ENCODE data around the gene SERPINB11. TPM values are rescaled to one million over a fixed set of nuclear protein-coding genes. Genes with fewer than 3 reads are reported as not detected.

The SERPINB11 gene
- total RNA-seq, 4 donors from 2014 or later, result not detected

GRCh38 chr18:63686871-63687270, 15.9 kb upstream of the SERPINB11 start:
- no peak for ATAC-seq
- no peak overlapping the region for H3K27ac ChIP-seq
- no peak for TF ChIP-seq EP300 (IDR thresholded peaks at IDR 0.05)
- no peak for TF ChIP-seq POLR2AphosphoS5 (IDR thresholded peaks at IDR 0.05)
- no peak for TF ChIP-seq POLR2A (IDR thresholded peaks at IDR 0.05)
- TF ChIP-seq CTCF (IDR thresholded peaks at IDR 0.05), result no peak
- peaks cover 4% of the 10 kb centered on the region for H3K27me3 ChIP-seq
- no peaks in the 10 kb centered on the region for H3K36me3 ChIP-seq
- no peak overlapping the region for H3K4me3 ChIP-seq
- WGBS, 2 donors (ENCODE audit: low coverage in 1 of 2), result 35 to 52% methylated on average over 2 of the region's 2 CpGs
- H3K9me3 ChIP-seq, result no peaks in the 10 kb centered on the region
- H3K4me1 ChIP-seq, result no peaks in the 10 kb centered on the region

- H3K27me3 ChIP-seq, result peaks cover 4% of the 10 kb centered on the region
- ATAC-seq, result no peak
- no peak overlapping the region for H3K27ac ChIP-seq
- no peaks in the 10 kb centered on the region for H3K36me3 ChIP-seq
- H3K4me1 ChIP-seq, result no peaks in the 10 kb centered on the region
- TF ChIP-seq POLR2A (IDR thresholded peaks at IDR 0.05) (no peak), POLR2AphosphoS5 (IDR thresholded peaks at IDR 0.05) (no peak)
- 48 to 67% methylated on average over 2 of the region's 2 CpGs for WGBS, 2 donors (ENCODE audit: low coverage in 1 of 2)
- H3K9me3 ChIP-seq, result no peaks in the 10 kb centered on the region
- H3K4me3 ChIP-seq, result no peak overlapping the region
Measured at GRCh38 chr18:63689064-63689463, 13.7 kb upstream of the SERPINB11 start.

GRCh38 chr18:63697097-63697660, 5.6 kb upstream of the SERPINB11 start:
- WGBS, 2 donors (ENCODE audit: low coverage in 1 of 2), result 52 to 53% methylated on average over 2 to 3 of the region's 3 CpGs
- Histone ChIP-seq H3K9me3 (no peaks in the 10 kb centered on the region), H3K4me3 (no peak overlapping the region), H3K27ac (no peak overlapping the region), H3K27me3 (no peaks in the 10 kb centered on the region), H3K36me3 (no peaks in the 10 kb centered on the region), H3K4me1 (no peaks in the 10 kb centered on the region)
- TF ChIP-seq POLR2AphosphoS5 (IDR thresholded peaks at IDR 0.05) (no peak), EP300 (IDR thresholded peaks at IDR 0.05) (no peak)
- ATAC-seq, result no peak

- Histone ChIP-seq H3K9me3 (no peaks in the 10 kb centered on the region), H3K27me3 (no peaks in the 10 kb centered on the region), H3K4me1 (no peaks in the 10 kb centered on the region), H3K36me3 (no peaks in the 10 kb centered on the region), H3K4me3 (no peak overlapping the region), H3K27ac (no peak overlapping the region)
- no peak for TF ChIP-seq CTCF (IDR thresholded peaks at IDR 0.05)
- no peak for TF ChIP-seq POLR2A (IDR thresholded peaks at IDR 0.05)
- TF ChIP-seq POLR2AphosphoS5 (IDR thresholded peaks at IDR 0.05), result no peak
- no peak for TF ChIP-seq EP300 (IDR thresholded peaks at IDR 0.05)
- ATAC-seq, result no peak
- 48 to 69% methylated on average over 2 to 3 of the region's 3 CpGs for WGBS, 2 donors (ENCODE audit: low coverage in 1 of 2)
Measured at GRCh38 chr18:63700501-63700900, 2.3 kb upstream of the SERPINB11 start.

- 63 to 67% methylated on average over 1 to 2 of the region's 5 CpGs for WGBS, 2 donors (ENCODE audit: low coverage in 1 of 2)
- no peak for ATAC-seq
- H3K36me3 ChIP-seq, result no peaks in the 10 kb centered on the region
- H3K27me3 ChIP-seq, result no peaks in the 10 kb centered on the region
- H3K27ac ChIP-seq, result no peak overlapping the region
- H3K4me1 ChIP-seq, result no peaks in the 10 kb centered on the region
- H3K4me3 ChIP-seq, result no peak overlapping the region
- no peaks in the 10 kb centered on the region for H3K9me3 ChIP-seq
- TF ChIP-seq CTCF (IDR thresholded peaks at IDR 0.05) (no peak), POLR2A (IDR thresholded peaks at IDR 0.05) (no peak), POLR2AphosphoS5 (IDR thresholded peaks at IDR 0.05) (no peak), EP300 (IDR thresholded peaks at IDR 0.05) (no peak)
Measured at GRCh38 chr18:63701952-63702351, 808 bp upstream of the SERPINB11 start.

- Histone ChIP-seq H3K4me1 (no peaks in the 10 kb centered on the region), H3K9me3 (no peaks in the 10 kb centered on the region), H3K27ac (no peak overlapping the region), H3K27me3 (no peaks in the 10 kb centered on the region), H3K4me3 (no peak overlapping the region), H3K36me3 (no peaks in the 10 kb centered on the region)
- TF ChIP-seq EP300 (IDR thresholded peaks at IDR 0.05) (no peak), CTCF (IDR thresholded peaks at IDR 0.05) (no peak), POLR2AphosphoS5 (IDR thresholded peaks at IDR 0.05) (no peak), POLR2A (IDR thresholded peaks at IDR 0.05) (no peak)
- ATAC-seq, result no peak
- WGBS, 2 donors (ENCODE audit: low coverage in 1 of 2), result 55 to 69% methylated on average over 2 of the region's 2 CpGs
Measured at GRCh38 chr18:63705401-63705800, 2.6 kb downstream of the SERPINB11 start.
